GM23338 (cell line): ENCODE results near the gene BSND. TPM values are rescaled to one million over a fixed set of nuclear protein-coding genes. Genes with fewer than 3 reads are reported as not detected.

Source experiments
- ATAC-seq: fragments of 200-7000 bp; cut with Tn5 transposase; 3 replicates; pipeline ENCODE4 v1.9.1; 2020
- DNase-seq: peaks from one replicate; pipeline ENCODE4 v3.0.0-alpha.2; 2015; ENCODE audit warnings: low spot score
- H2AFZ ChIP-seq: fragments of 200-600 bp; sonication (generic); 2 replicates; pipeline ENCODE4 v1.8.0; 2016; ENCODE audit warnings: antibody characterized with exemption, mild to moderate bottlenecking, moderate library complexity
- H3F3A ChIP-seq: fragments of 200-600 bp; sonication (generic); replicated peaks from 2 replicates; pipeline ENCODE4 v1.8.0; 2017; ENCODE audit warnings: antibody characterized with exemption, mixed run types, low read depth
- H3K27ac ChIP-seq: fragments of 200-600 bp; sonication (generic); 2 replicates; pipeline ENCODE4 v1.6.1; 2016; ENCODE audit warnings: low read depth
- H3K27me3 ChIP-seq: fragments of 200-600 bp; sonication (generic); 2 replicates; pipeline ENCODE4 v1.8.0; 2016; ENCODE audit warnings: mild to moderate bottlenecking, mixed run types, moderate library complexity; ENCODE audit not compliant: insufficient read depth
- H3K36me3 ChIP-seq: fragments of 200-600 bp; sonication (generic); 2 replicates; pipeline ENCODE4 v1.8.0; 2016; ENCODE audit warnings: mild to moderate bottlenecking; ENCODE audit not compliant: insufficient read depth
- H3K4me1 ChIP-seq: fragments of 200-600 bp; sonication (generic); 2 replicates; pipeline ENCODE4 v1.8.0; 2016; ENCODE audit warnings: mild to moderate bottlenecking, moderate library complexity; ENCODE audit not compliant: insufficient read depth
- H3K4me2 ChIP-seq: fragments of 200-600 bp; sonication (generic); 2 replicates; pipeline ENCODE4 v1.7.1; 2017; ENCODE audit warnings: mixed run types
- H3K4me3 ChIP-seq: fragments of 200-600 bp; sonication (generic); 2 replicates; pipeline ENCODE4 v1.6.1; 2016; ENCODE audit warnings: mixed run types
- H3K79me2 ChIP-seq: fragments of 200-600 bp; sonication (generic); replicated peaks from 2 replicates; pipeline ENCODE4 v1.8.0; 2017; ENCODE audit warnings: mild to moderate bottlenecking; ENCODE audit not compliant: insufficient read depth
- H3K9me2 ChIP-seq: fragments of 200-600 bp; sonication (generic); 2 replicates; pipeline ENCODE4 v1.8.0; 2017; ENCODE audit not compliant: insufficient read depth
- H4K20me1 ChIP-seq: fragments of 200-600 bp; sonication (generic); replicated peaks from 2 replicates; pipeline ENCODE4 v1.8.0; 2017; ENCODE audit warnings: mild to moderate bottlenecking; ENCODE audit not compliant: insufficient read depth
- H3K27ac Mint-ChIP-seq: 2 replicates; pipeline ENCODE4 v1.8.0; 2020; ENCODE audit warnings: inconsistent platforms, mild to moderate bottlenecking, moderate library complexity, mixed read lengths
- H3K27me3 Mint-ChIP-seq: 3 replicates; pipeline ENCODE4 v1.8.0; 2022; ENCODE audit warnings: low read depth, mild to moderate bottlenecking, moderate library complexity, mixed read lengths, inconsistent platforms; ENCODE audit not compliant: insufficient read depth, poor library complexity
- H3K36me3 Mint-ChIP-seq: 3 replicates; pipeline ENCODE4 v1.8.0; 2021; ENCODE audit warnings: low read depth, mild to moderate bottlenecking, inconsistent platforms, moderate library complexity, mixed read lengths
- H3K4me1 Mint-ChIP-seq: 3 replicates; pipeline ENCODE4 v1.8.0; 2020; ENCODE audit warnings: mild to moderate bottlenecking, inconsistent platforms, mixed read lengths
- H3K4me3 Mint-ChIP-seq: 3 replicates; pipeline ENCODE4 v1.8.0; 2021; ENCODE audit warnings: moderate library complexity, mild to moderate bottlenecking, inconsistent platforms, mixed read lengths
- H3K9me3 Mint-ChIP-seq: 3 replicates; pipeline ENCODE4 v1.8.0; 2020; ENCODE audit warnings: moderate library complexity, mild to moderate bottlenecking, inconsistent platforms, mixed read lengths
- CTCF ChIP-seq, 2 experiments: fragments of 200-600 bp in 1 of 2; sonication (generic) in 1 of 2; conservative IDR thresholded peaks; 2 replicates each; pipeline versions ENCODE4 v1.5.1 to v1.6.1; 2016 to 2017; ENCODE audit warnings: antibody characterized with exemption in 2 of 2, low read depth in 2 of 2, mild to moderate bottlenecking in 2 of 2, moderate library complexity in 1 of 2
- ETS1 ChIP-seq: IDR thresholded peaks from 2 replicates; pipeline ENCODE4 v1.6.1; 2016; ENCODE audit warnings: antibody characterized with exemption
- EZH2 ChIP-seq: fragments of 200-600 bp; sonication (generic); IDR thresholded peaks from one replicate; pipeline ENCODE4 v1.8.0; 2017; ENCODE audit warnings: antibody characterized with exemption, mild to moderate bottlenecking, low read depth; ENCODE audit not compliant: unreplicated experiment
- NANOG ChIP-seq: IDR thresholded peaks from 2 replicates; pipeline ENCODE4 v1.6.1; 2016; ENCODE audit warnings: antibody characterized with exemption, borderline replicate concordance
- POLR2AphosphoS5 ChIP-seq: IDR thresholded peaks from 2 replicates; pipeline ENCODE4 v1.6.1; 2016; ENCODE audit warnings: antibody characterized with exemption, low read depth
- REST ChIP-seq: IDR thresholded peaks from one replicate; pipeline ENCODE4 v1.6.1; 2018; ENCODE audit warnings: antibody characterized with exemption; ENCODE audit not compliant: unreplicated experiment
- STAT1 ChIP-seq: IDR thresholded peaks from one replicate; pipeline ENCODE4 v1.6.1; 2016; ENCODE audit warnings: antibody characterized with exemption; ENCODE audit not compliant: unreplicated experiment
- ZNF114 ChIP-seq: fragments of 250-450 bp; sonication (Bioruptor Pico); IDR thresholded peaks from 2 replicates; pipeline ENCODE4 v1.5.0; 2020; ENCODE audit warnings: mild to moderate bottlenecking, moderate library complexity
- ZNF331 ChIP-seq: fragments of 250-450 bp; sonication (Bioruptor Pico); IDR thresholded peaks from 2 replicates; pipeline ENCODE4 v1.5.0; 2020; ENCODE audit warnings: low read depth, mild to moderate bottlenecking, moderate library complexity
- polyA plus RNA-seq: library from polyadenylated mRNA; unstranded; fragments of >200 nt; fragmentation: Nextera tagmentation; extraction: Ambion mirVana; gene quantifications from 2 replicates; pipeline ENCODE4 v1.2.1, GENCODE V29; 2016
- total RNA-seq: library from RNA; depleted of rRNA; stranded (reverse); fragments of >200 nt; shearing (Covaris generic); gene quantifications from 2 replicates; pipeline ENCODE4 v1.2.3, GENCODE V29; 2014

BSND gene
- total and polyA plus RNA-seq, 2 experiments from 2014 or later = 0.55 to 1.4 TPM

- H3K27me3 Mint-ChIP-seq = peaks cover 16% of the 10 kb centered on the region
- Histone ChIP-seq H3K27ac (no peak overlapping the region), H3K9me2 (no peaks in the 10 kb centered on the region), H3K79me2 (no peaks in the 10 kb centered on the region), H3F3A (no peaks in the 10 kb centered on the region), H3K4me3 (no peak overlapping the region), H3K36me3 (no peaks in the 10 kb centered on the region), H3K4me2 (no peak overlapping the region), H3K4me1 (peaks cover 28% of the 10 kb centered on the region), H2AFZ (no peak overlapping the region), H4K20me1 (no peaks in the 10 kb centered on the region), H3K27me3 (peaks cover 29% of the 10 kb centered on the region)
- H3K4me1 Mint-ChIP-seq = peaks cover 30% of the 10 kb centered on the region
- no peak overlapping the region for H3K27ac Mint-ChIP-seq
- no peak for ATAC-seq
- H3K4me3 Mint-ChIP-seq = no peak overlapping the region
- H3K9me3 Mint-ChIP-seq = no peaks in the 10 kb centered on the region
- TF ChIP-seq ZNF114 (CRISPR knock-in tag) = no peak
- H3K36me3 Mint-ChIP-seq = no peaks in the 10 kb centered on the region
- DNase-seq = no peak
Observed at GRCh38 chr1:54976747-54977146, 22.0 kb upstream of the BSND start.

- H3K79me2 ChIP-seq = no peaks in the 10 kb centered on the region
- H3K27me3 ChIP-seq = peaks cover 29% of the 10 kb centered on the region
- no peak overlapping the region for H3K27ac Mint-ChIP-seq
- no peaks in the 10 kb centered on the region for H3K36me3 Mint-ChIP-seq
- DNase-seq (no peak), ATAC-seq (no peak)
- no peak overlapping the region for H3K27ac ChIP-seq
- H3K9me3 Mint-ChIP-seq = no peaks in the 10 kb centered on the region
- no peaks in the 10 kb centered on the region for H3K9me2 ChIP-seq
- peaks cover 30% of the 10 kb centered on the region for H3K4me1 Mint-ChIP-seq
- H3K4me3 Mint-ChIP-seq = no peak overlapping the region
- no peak overlapping the region; the same call in 1 of the 2 replicates for H2AFZ ChIP-seq
- H3K4me2 ChIP-seq = no peak overlapping the region; the same call in 1 of the 2 replicates
- H3K4me3 ChIP-seq = no peak overlapping the region
- peaks cover 28% of the 10 kb centered on the region for H3K4me1 ChIP-seq
- peaks cover 16% of the 10 kb centered on the region for H3K27me3 Mint-ChIP-seq
- H3F3A ChIP-seq = no peaks in the 10 kb centered on the region
- no peaks in the 10 kb centered on the region for H3K36me3 ChIP-seq
- no peaks in the 10 kb centered on the region for H4K20me1 ChIP-seq
- TF ChIP-seq POLR2AphosphoS5 = no peak
- no peak for TF ChIP-seq ETS1
- TF ChIP-seq STAT1 = no peak
- no peak for TF ChIP-seq NANOG
- TF ChIP-seq EZH2 = no peak
- no peak for TF ChIP-seq ZNF331 (CRISPR knock-in tag)
- no peak for TF ChIP-seq CTCF (conservative IDR thresholded peaks at IDR 0.05; ENCODE audit: low read depth in 2 of 2)
- no peak for TF ChIP-seq REST
Observed at GRCh38 chr1:54977533-54978297, 21.0 kb upstream of the BSND start.
